MCF 10A (cell line): ENCODE measurements around the gene SAYSD1. TPM values are rescaled to one million over a fixed set of nuclear protein-coding genes. Genes with fewer than 3 reads are reported as not detected.

Source experiments
- BruUV-seq: library from RNA; stranded (reverse); fragments of 400-500 nt; replicated peaks from 2 replicates; lab custom pipeline; 2021; lab: Mats Ljungman, UMichigan
- CTCF ChIA-PET: fragments of 300-600 bp; sonication (Branson Sonifier 250); formaldehyde crosslinking; extraction: SDS; loops from one replicate; lab custom pipeline; 2021; ENCODE audit warnings: antibody characterized with exemption, inconsistent platforms; lab: Yijun Ruan, JAX
- POLR2A ChIA-PET: fragments of 300-600, 350-650 bp; sonication (Branson Sonifier 250); formaldehyde crosslinking; extraction: SDS; loops from one replicate; lab custom pipeline; 2020; ENCODE audit warnings: antibody characterized with exemption, inconsistent platforms; lab: Yijun Ruan, JAX
- DNase-seq: peaks from one replicate; pipeline ENCODE4 v3.0.0-alpha.2; 2018; ENCODE audit not compliant: unreplicated experiment
- H3K27ac Mint-ChIP-seq: one replicate; pipeline ENCODE4 v1.8.0; 2022; ENCODE audit warnings: mild to moderate bottlenecking, low read depth, mixed read lengths; ENCODE audit not compliant: unreplicated experiment
- H3K27me3 Mint-ChIP-seq: one replicate; pipeline ENCODE4 v1.8.0; 2022; ENCODE audit warnings: mixed read lengths; ENCODE audit not compliant: insufficient read depth, unreplicated experiment
- H3K36me3 Mint-ChIP-seq: one replicate; pipeline ENCODE4 v1.8.0; 2022; ENCODE audit warnings: mild to moderate bottlenecking, moderate library complexity, mixed read lengths; ENCODE audit not compliant: insufficient read depth, unreplicated experiment
- H3K4me1 Mint-ChIP-seq: one replicate; pipeline ENCODE4 v1.8.0; 2022; ENCODE audit warnings: mixed read lengths; ENCODE audit not compliant: insufficient read depth, unreplicated experiment
- H3K4me3 Mint-ChIP-seq: one replicate; pipeline ENCODE4 v1.8.0; 2022; ENCODE audit warnings: mild to moderate bottlenecking, moderate library complexity, mixed read lengths; ENCODE audit not compliant: unreplicated experiment
- H3K9me3 Mint-ChIP-seq: one replicate; pipeline ENCODE4 v1.8.0; 2022; ENCODE audit warnings: mixed read lengths; ENCODE audit not compliant: unreplicated experiment
- CTCF ChIP-seq: fragments of 200-600 bp; IDR thresholded peaks from one replicate; pipeline ENCODE4 v1.8.0; 2022; ENCODE audit warnings: antibody characterized with exemption, mild to moderate bottlenecking; ENCODE audit not compliant: unreplicated experiment
- intact Hi-C: fragments of 100-400 bp; cut with micrococcal nuclease; formaldehyde crosslinking; loops from 2 replicates; pipeline ENCODE4 v1.14.1; 2022
- total RNA-seq: library from RNA; stranded (reverse); gene quantifications from 2 replicates; pipeline ENCODE4 v1.2.3, GENCODE V29; 2022

The SAYSD1 gene
- total RNA-seq, 1 experiment from 2014 or later = 10.9 TPM

- H3K27me3 Mint-ChIP-seq = peaks cover 65% of the 10 kb centered on the region
- ChIA-PET POLR2A (no interaction called here), CTCF (interaction anchor here (1.2 kb wide), 2 partner anchors 10 to 81 kb away, joined by 3 to 5 read pairs; no protein-coding TSS in a partner anchor)
- no peak overlapping the region for H3K27ac Mint-ChIP-seq
- BruUV-seq = no TSS peak
- no peak for DNase-seq
- TF ChIP-seq CTCF = no peak
- no peaks in the 10 kb centered on the region for H3K9me3 Mint-ChIP-seq
- H3K36me3 Mint-ChIP-seq = no peaks in the 10 kb centered on the region
- intact Hi-C loops = no loop called here
- H3K4me1 Mint-ChIP-seq = no peaks in the 10 kb centered on the region
- H3K4me3 Mint-ChIP-seq = no peak overlapping the region
These were observed 29.7 kb downstream of the SAYSD1 start for GRCh38 chr6:39085129-39085797.

- Mint-ChIP-seq H3K27me3 (peaks cover 57% of the 10 kb centered on the region), H3K4me1 (no peaks in the 10 kb centered on the region), H3K9me3 (no peaks in the 10 kb centered on the region), H3K4me3 (no peak overlapping the region), H3K36me3 (no peaks in the 10 kb centered on the region), H3K27ac (no peak overlapping the region)
- intact Hi-C loops = no loop called here
- no peak for TF ChIP-seq CTCF
- ChIA-PET POLR2A (no interaction called here), CTCF (interaction anchor here (0.7 to 1.2 kb wide), 3 partner anchors 9 to 82 kb away, joined by 3 to 5 read pairs (median 3); no protein-coding TSS in a partner anchor)
- BruUV-seq = no TSS peak
- DNase-seq = no peak
These were observed 30.5 kb downstream of the SAYSD1 start for GRCh38 chr6:39084506-39084905.

GRCh38 chr6:39083231-39083634 lies 31.8 kb downstream of the SAYSD1 start:
- Mint-ChIP-seq H3K27ac (no peak overlapping the region), H3K4me3 (no peak overlapping the region), H3K27me3 (peaks cover 45% of the 10 kb centered on the region), H3K9me3 (no peaks in the 10 kb centered on the region), H3K4me1 (no peaks in the 10 kb centered on the region), H3K36me3 (no peaks in the 10 kb centered on the region)
- no TSS peak for BruUV-seq
- no peak for TF ChIP-seq CTCF
- intact Hi-C loops = no loop called here
- DNase-seq = no peak
- CTCF ChIA-PET = no interaction called here
- POLR2A ChIA-PET = no interaction called here

GRCh38 chr6:39082310-39082709 lies 32.7 kb downstream of the SAYSD1 start:
- no peak overlapping the region for H3K4me3 Mint-ChIP-seq
- TF ChIP-seq CTCF = no peak
- no TSS peak for BruUV-seq
- intact Hi-C loops = no loop called here
- no peaks in the 10 kb centered on the region for H3K36me3 Mint-ChIP-seq
- H3K9me3 Mint-ChIP-seq = no peaks in the 10 kb centered on the region
- no peak overlapping the region for H3K27ac Mint-ChIP-seq
- CTCF ChIA-PET = interaction anchor here (0.6 kb wide), 1 partner anchor 29 kb away, joined by 3 read pairs; no protein-coding TSS in a partner anchor
- H3K4me1 Mint-ChIP-seq = no peaks in the 10 kb centered on the region
- no peak for DNase-seq
- POLR2A ChIA-PET = no interaction called here
- peaks cover 35% of the 10 kb centered on the region for H3K27me3 Mint-ChIP-seq
